GM20000 (cell line): Measurements from ENCODE around the gene FECH.

Source experiments
- DNase-seq: peaks from one replicate; pipeline ENCODE4 v3.0.0; 2012; ENCODE audit warnings: low spot score
- CTCF ChIP-seq: IDR thresholded peaks from 2 replicates; pipeline ENCODE4 v1.5.1; 2012; ENCODE audit warnings: mild to moderate bottlenecking, control low read depth; ENCODE audit errors: extremely low read depth, missing control alignments

FECH gene

GRCh38 chr18:57505231-57505630, 81.3 kb downstream of the FECH start:
- no peak for TF ChIP-seq CTCF
- no peak for DNase-seq

GRCh38 chr18:57502624-57503023, 83.9 kb downstream of the FECH start:
- no peak for TF ChIP-seq CTCF

GRCh38 chr18:57498682-57499256, 87.7 kb downstream of the FECH start:
- TF ChIP-seq CTCF, result no peak
- DNase-seq, result no peak

More at GRCh38 chr18:57502624-57503023, 83.9 kb downstream of the FECH start:
- DNase-seq, result no peak
